GM12878 (cell line): ENCODE measurements around the gene AMDHD2. TPM values are rescaled to one million over a fixed set of nuclear protein-coding genes. Genes with fewer than 3 reads are reported as not detected.

ENCODE experiments used
- BHLHE40 ChIP-seq, 2 experiments: fragments of 450-650 bp in 1 of 2; IDR thresholded peaks; 2 replicates each; pipeline ENCODE4 v1.6.1; 2011 to 2017; ENCODE audit warnings: low read depth in 2 of 2, borderline replicate concordance in 1 of 2, improper control_type of control experiment in 1 of 2, low read length in 1 of 2, mild to moderate bottlenecking in 1 of 2
- CBX3 ChIP-seq: fragments of 200-600 bp; sonication (generic); IDR thresholded peaks from 2 replicates; pipeline ENCODE4 v1.6.1; 2016; ENCODE audit warnings: low read depth, borderline replicate concordance
- CREB1 ChIP-seq: IDR thresholded peaks from 2 replicates; pipeline ENCODE4 v1.6.1; 2012; ENCODE audit warnings: low read depth, mild to moderate bottlenecking, inconsistent platforms
- IKZF1 ChIP-seq: fragments of 450-650 bp; conservative IDR thresholded peaks from 2 replicates; pipeline ENCODE4 v1.6.1; 2017; ENCODE audit warnings: antibody characterized with exemption, mild to moderate bottlenecking
- LARP7 ChIP-seq: fragments of 450-650 bp; IDR thresholded peaks from 2 replicates; pipeline ENCODE4 v1.6.1; 2017; ENCODE audit warnings: mild to moderate bottlenecking
- MTA3 ChIP-seq: IDR thresholded peaks from 2 replicates; pipeline ENCODE4 v1.6.1; 2012; ENCODE audit warnings: low read length, inconsistent platforms, borderline replicate concordance
- MXI1 ChIP-seq: fragments of 150-350 bp; IDR thresholded peaks from 2 replicates; pipeline ENCODE4 v1.6.1; 2011; ENCODE audit warnings: low read depth, mild to moderate bottlenecking, inconsistent platforms, low read length, improper control_type of control experiment
- RB1 ChIP-seq: fragments of 450-650 bp; formaldehyde crosslinking; IDR thresholded peaks from 2 replicates; pipeline ENCODE4 v1.6.1; 2017; ENCODE audit warnings: mild to moderate bottlenecking, borderline replicate concordance
- RUNX3 ChIP-seq: IDR thresholded peaks from 2 replicates; pipeline ENCODE4 v1.6.1; 2012; ENCODE audit warnings: low read length, inconsistent platforms
- SMAD1 ChIP-seq: fragments of 450-650 bp; IDR thresholded peaks from 2 replicates; pipeline ENCODE4 v1.6.1; 2018; ENCODE audit warnings: mild to moderate bottlenecking, low read depth; ENCODE audit not compliant: partially characterized antibody
- TARDBP ChIP-seq: IDR thresholded peaks from 2 replicates; pipeline ENCODE4 v1.6.1; 2016; ENCODE audit warnings: borderline replicate concordance
- YY1 ChIP-seq: IDR thresholded peaks from 2 replicates; pipeline ENCODE4 v1.6.1; 2011; ENCODE audit warnings: low read depth, mild to moderate bottlenecking, low read length
- polyA plus RNA-seq, 11 experiments: library from polyadenylated mRNA; depleted of rRNA in 4 of 11; unstranded in 6 of 11; stranded (reverse) in 5 of 11; fragments of >200 nt; fragmentation: Nextera tagmentation in 4 of 11; fragmentation: Illumina TruSeq in 1 of 11; extraction: Ambion mirVana in 4 of 11; extraction: Trizol in 1 of 11; gene quantifications; 1 replicate in 1 of 11; 2 replicates in 10 of 11; pipeline versions ENCODE4 v1.2.1 to v1.2.3, GENCODE V29; 2011 to 2016; ENCODE audit warnings: inconsistent platforms in 2 of 11, missing spikeins in 2 of 11, low read depth in 1 of 11
- total RNA-seq, 4 experiments: library from RNA; depleted of rRNA in 3 of 4; stranded (reverse); fragments of >200 nt in 3 of 4; fragmentation: Illumina TruSeq in 1 of 4; extraction: Trizol in 1 of 4; gene quantifications; 2 replicates each; pipeline versions ENCODE4 v1.2.1 to v1.2.3, GENCODE V29; 2013 to 2021
- TF ChIP-seq, protein P1 (sequence below): fragments of 450-650 bp; IDR thresholded peaks from 2 replicates; pipeline ENCODE4 v1.6.1; 2016; ENCODE audit warnings: mild to moderate bottlenecking
- TF ChIP-seq, protein P2 (sequence below): IDR thresholded peaks from 2 replicates; pipeline ENCODE4 v1.6.1; 2011; ENCODE audit warnings: borderline replicate concordance, low read depth, mild to moderate bottlenecking, moderate library complexity, low read length; ENCODE audit not compliant: insufficient read depth, poor library complexity, severe bottlenecking
- TF ChIP-seq, protein P3 (sequence below): IDR thresholded peaks from 2 replicates; pipeline ENCODE4 v1.6.1; 2011; ENCODE audit warnings: low read depth, low read length, improper control_type of control experiment, borderline replicate concordance
- TF ChIP-seq, protein P4 (sequence below): IDR thresholded peaks from 2 replicates; pipeline ENCODE4 v1.6.1; 2011; ENCODE audit warnings: borderline replicate concordance, low read depth, mild to moderate bottlenecking, moderate library complexity, mixed read lengths, low read length; ENCODE audit not compliant: insufficient read depth; ENCODE audit errors: extremely low read length
- TF ChIP-seq, protein P5 (sequence below): fragments of 450-650 bp; IDR thresholded peaks from 2 replicates; pipeline ENCODE4 v1.6.1; 2017; ENCODE audit warnings: mild to moderate bottlenecking, moderate library complexity
- TF ChIP-seq, protein P6 (sequence below): IDR thresholded peaks from 2 replicates; pipeline ENCODE4 v1.6.1; 2012; ENCODE audit warnings: low read depth, low read length, improper control_type of control experiment

AMDHD2 gene
- total and polyA plus RNA-seq, 10 of the 15 experiments (the other 5 are each of a cell fraction or from before 2014, with no cell fraction given): 0.60 to 41.8 (median 24.3) TPM; not detected in 1

DNA sequence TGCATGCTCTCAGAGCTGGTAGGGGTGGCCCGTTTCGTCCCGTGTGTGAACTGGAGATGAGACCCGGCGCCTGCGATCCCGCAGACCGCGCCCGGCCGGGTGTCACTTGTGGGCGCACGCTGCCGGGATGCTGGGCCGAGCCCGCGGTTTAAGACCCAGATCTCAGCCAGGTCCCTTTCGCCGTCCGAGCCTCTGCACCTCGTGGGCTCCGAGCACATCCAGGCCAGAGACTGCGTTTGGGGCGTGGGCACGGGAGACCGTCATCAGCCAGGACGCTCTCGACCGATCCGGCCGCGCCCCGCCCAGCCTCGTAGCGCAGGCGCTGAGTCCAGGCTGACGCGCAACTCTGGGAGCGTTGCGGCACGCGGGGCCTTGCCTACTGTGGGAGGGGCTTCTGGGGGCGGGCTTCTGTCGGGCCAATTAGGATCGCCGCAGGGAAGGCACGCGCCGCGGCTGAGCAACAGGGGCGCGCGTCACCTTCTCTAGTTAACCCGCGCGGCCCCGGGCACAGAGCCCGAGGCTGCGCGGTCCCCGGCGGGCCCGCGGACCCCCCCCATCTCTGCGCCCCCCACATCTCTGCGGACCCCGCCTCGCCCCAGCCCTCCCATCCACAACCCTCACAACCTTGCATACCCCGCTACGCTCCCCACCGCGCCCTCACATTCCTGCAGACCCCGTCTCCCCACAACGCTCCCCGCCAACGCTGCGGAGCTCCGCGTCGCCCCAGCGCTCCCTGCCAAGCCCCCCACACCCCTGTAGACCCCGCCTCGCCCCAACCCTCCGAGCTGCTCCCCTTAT, 11.7 kb downstream of the AMDHD2 start (continued):
- TF ChIP-seq YY1: peak; percentile 7; the same call in 1 of the 2 replicates
- peak; percentile 43; the same call in 1 of the 2 replicates for TF ChIP-seq IKZF1
- TF ChIP-seq MTA3: peak; percentile 22; the same call in 1 of the 2 replicates
- 0 out of 2 replicates have a peak, but pooled peaks have one; percentile 48 for TF ChIP-seq TARDBP
- TF ChIP-seq, protein P1, sequence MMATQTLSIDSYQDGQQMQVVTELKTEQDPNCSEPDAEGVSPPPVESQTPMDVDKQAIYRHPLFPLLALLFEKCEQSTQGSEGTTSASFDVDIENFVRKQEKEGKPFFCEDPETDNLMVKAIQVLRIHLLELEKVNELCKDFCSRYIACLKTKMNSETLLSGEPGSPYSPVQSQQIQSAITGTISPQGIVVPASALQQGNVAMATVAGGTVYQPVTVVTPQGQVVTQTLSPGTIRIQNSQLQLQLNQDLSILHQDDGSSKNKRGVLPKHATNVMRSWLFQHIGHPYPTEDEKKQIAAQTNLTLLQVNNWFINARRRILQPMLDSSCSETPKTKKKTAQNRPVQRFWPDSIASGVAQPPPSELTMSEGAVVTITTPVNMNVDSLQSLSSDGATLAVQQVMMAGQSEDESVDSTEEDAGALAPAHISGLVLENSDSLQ: peak; percentile 16; the same call in 1 of the 2 replicates
- TF ChIP-seq, protein P2, sequence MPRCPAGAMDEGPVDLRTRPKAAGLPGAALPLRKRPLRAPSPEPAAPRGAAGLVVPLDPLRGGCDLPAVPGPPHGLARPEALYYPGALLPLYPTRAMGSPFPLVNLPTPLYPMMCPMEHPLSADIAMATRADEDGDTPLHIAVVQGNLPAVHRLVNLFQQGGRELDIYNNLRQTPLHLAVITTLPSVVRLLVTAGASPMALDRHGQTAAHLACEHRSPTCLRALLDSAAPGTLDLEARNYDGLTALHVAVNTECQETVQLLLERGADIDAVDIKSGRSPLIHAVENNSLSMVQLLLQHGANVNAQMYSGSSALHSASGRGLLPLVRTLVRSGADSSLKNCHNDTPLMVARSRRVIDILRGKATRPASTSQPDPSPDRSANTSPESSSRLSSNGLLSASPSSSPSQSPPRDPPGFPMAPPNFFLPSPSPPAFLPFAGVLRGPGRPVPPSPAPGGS: peak; percentile 68
- TF ChIP-seq, protein P3, sequence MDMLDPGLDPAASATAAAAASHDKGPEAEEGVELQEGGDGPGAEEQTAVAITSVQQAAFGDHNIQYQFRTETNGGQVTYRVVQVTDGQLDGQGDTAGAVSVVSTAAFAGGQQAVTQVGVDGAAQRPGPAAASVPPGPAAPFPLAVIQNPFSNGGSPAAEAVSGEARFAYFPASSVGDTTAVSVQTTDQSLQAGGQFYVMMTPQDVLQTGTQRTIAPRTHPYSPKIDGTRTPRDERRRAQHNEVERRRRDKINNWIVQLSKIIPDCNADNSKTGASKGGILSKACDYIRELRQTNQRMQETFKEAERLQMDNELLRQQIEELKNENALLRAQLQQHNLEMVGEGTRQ: peak; percentile 38
- peak; percentile 97 to 99 for TF ChIP-seq BHLHE40 (IDR thresholded peaks at IDR 0.05; ENCODE audit: borderline replicate concordance in 1 of 2, low read depth in 2 of 2, low read length in 1 of 2)
- peak; percentile 80 for TF ChIP-seq MXI1
- TF ChIP-seq, protein P4, sequence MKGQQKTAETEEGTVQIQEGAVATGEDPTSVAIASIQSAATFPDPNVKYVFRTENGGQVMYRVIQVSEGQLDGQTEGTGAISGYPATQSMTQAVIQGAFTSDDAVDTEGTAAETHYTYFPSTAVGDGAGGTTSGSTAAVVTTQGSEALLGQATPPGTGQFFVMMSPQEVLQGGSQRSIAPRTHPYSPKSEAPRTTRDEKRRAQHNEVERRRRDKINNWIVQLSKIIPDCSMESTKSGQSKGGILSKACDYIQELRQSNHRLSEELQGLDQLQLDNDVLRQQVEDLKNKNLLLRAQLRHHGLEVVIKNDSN: peak; percentile 60
- TF ChIP-seq RUNX3: no peak; the same call in 1 of the 2 replicates
- TF ChIP-seq RB1: 0 out of 2 replicates have a peak, but pooled peaks have one; percentile 36
- peak; percentile 84 for TF ChIP-seq CREB1
- no peak for TF ChIP-seq SMAD1
- TF ChIP-seq CBX3: no peak
- TF ChIP-seq LARP7: peak; percentile 52; the same call in 1 of the 2 replicates
- TF ChIP-seq, protein P5, sequence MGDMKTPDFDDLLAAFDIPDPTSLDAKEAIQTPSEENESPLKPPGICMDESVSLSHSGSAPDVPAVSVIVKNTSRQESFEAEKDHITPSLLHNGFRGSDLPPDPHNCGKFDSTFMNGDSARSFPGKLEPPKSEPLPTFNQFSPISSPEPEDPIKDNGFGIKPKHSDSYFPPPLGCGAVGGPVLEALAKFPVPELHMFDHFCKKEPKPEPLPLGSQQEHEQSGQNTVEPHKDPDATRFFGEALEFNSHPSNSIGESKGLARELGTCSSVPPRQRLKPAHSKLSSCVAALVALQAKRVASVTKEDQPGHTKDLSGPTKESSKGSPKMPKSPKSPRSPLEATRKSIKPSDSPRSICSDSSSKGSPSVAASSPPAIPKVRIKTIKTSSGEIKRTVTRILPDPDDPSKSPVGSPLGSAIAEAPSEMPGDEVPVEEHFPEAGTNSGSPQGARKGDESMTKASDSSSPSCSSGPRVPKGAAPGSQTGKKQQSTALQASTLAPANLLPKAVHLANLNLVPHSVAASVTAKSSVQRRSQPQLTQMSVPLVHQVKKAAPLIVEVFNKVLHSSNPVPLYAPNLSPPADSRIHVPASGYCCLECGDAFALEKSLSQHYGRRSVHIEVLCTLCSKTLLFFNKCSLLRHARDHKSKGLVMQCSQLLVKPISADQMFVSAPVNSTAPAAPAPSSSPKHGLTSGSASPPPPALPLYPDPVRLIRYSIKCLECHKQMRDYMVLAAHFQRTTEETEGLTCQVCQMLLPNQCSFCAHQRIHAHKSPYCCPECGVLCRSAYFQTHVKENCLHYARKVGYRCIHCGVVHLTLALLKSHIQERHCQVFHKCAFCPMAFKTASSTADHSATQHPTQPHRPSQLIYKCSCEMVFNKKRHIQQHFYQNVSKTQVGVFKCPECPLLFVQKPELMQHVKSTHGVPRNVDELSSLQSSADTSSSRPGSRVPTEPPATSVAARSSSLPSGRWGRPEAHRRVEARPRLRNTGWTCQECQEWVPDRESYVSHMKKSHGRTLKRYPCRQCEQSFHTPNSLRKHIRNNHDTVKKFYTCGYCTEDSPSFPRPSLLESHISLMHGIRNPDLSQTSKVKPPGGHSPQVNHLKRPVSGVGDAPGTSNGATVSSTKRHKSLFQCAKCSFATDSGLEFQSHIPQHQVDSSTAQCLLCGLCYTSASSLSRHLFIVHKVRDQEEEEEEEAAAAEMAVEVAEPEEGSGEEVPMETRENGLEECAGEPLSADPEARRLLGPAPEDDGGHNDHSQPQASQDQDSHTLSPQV: no peak
- TF ChIP-seq, protein P6, sequence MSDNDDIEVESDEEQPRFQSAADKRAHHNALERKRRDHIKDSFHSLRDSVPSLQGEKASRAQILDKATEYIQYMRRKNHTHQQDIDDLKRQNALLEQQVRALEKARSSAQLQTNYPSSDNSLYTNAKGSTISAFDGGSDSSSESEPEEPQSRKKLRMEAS: peak; percentile 89; the same call in 1 of the 2 replicates
